CMK (cell line): ENCODE results near the gene TEX12.
"Not testable (repeated sequence)": the region's sequence is repeated elsewhere in the genome, so short reads cannot be mapped to it uniquely, and the experiment has no call there.

ENCODE experiments used
- DNase-seq: peaks from one replicate; pipeline ENCODE4 v3.0.0-alpha.2; 2010; ENCODE audit warnings: low read depth

The TEX12 gene, protein sequence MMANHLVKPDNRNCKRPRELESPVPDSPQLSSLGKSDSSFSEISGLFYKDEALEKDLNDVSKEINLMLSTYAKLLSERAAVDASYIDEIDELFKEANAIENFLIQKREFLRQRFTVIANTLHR

DNA sequence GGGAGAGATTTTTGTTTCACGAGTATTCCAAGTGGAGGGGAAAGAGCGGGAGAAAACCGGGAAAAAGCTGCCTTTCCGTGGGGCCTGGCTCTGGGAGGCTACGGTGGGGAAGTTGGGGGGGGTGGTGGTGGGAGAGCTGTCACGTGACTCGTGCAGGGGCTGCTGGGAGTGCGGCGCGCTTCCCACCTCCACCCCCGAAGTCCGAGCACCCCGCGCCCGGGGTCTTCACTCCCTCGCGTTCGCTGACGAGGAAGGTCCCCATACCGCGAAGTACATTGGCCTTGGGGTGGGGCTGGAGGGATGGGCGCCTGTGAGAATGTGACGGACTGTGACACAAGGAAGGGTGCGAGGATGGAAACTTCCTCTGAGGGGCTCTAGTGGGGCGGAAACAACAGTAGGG lies at the start of gene TEX12:
Gene TEX12 (plus strand): TSS at position 228 of the 400 bp plus-strand sequence. CDS start 1,897 bp downstream, outside the sequence.
- DNase-seq, result no peak

DNA sequence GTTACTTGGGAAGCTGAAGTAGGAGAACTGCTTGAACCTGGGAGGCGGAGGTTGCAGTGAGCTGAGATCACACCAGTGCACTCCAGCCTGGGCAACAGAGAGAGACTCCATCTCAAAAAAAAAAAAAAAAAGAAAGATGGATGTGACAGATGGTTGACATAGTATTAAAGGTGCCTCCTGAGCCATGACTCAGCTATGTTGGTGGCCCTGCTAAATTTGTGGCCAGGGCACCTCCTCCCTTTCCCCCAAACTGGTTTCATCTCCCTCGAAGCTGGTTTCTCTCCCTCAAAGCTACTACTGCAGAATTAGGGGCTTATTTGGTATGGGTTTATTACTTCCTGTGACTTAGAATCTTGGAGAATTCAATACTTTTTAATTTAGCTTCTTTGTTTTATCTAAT lies 49.0 kb upstream of the TEX12 start:
- DNase-seq, result no peak

DNA sequence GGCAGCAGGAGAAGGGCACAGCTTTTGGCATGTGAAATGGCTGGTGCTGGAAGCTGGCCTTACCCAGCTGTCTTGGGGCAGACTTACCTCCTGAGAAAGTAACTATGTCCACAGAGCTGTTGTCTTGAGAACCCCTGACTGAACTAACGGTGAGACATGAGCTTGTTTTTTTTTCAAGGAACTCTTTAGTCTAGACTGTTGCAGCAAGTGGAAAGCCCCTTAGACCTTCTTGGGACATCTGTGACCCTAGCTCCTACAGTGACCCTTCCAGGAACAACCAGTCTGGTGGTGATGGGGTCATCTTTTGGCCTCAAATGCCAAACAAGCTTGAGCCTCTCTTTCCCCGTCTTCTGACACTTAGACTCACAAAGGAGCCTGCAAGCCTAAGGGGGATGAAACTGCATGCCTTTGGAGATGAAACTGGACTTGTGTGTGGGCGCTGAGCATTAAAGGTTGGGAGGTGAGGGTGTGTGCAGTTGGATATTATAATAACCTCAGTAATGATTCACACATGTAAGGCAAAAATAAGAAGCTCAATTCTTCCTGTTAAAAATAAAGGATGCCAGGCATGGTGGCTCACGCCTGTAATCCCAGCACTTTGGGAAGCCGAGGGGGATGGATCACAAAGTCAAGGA lies 45.1 kb upstream of the TEX12 start:
- DNase-seq, result no peak

DNA sequence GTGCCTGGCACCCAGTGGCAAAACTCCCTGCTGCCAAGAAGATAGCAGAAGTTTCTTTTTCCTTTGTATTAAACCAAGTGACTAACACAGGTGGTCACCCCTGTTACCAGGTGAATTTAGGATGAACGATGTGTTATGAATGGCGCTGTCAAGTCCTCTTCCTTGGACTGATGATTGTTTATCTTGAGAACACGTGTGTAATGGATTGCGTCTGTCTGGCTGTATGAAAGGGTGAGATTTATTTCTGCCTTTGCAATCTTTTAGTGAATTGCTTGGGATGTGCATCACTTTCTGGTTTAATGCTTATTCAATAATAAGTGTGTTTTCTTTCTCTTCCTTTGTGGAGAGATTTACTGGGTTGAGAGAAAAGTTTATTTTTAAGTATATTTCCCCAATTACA lies 44.0 kb upstream of the TEX12 start:
- no peak for DNase-seq

DNA sequence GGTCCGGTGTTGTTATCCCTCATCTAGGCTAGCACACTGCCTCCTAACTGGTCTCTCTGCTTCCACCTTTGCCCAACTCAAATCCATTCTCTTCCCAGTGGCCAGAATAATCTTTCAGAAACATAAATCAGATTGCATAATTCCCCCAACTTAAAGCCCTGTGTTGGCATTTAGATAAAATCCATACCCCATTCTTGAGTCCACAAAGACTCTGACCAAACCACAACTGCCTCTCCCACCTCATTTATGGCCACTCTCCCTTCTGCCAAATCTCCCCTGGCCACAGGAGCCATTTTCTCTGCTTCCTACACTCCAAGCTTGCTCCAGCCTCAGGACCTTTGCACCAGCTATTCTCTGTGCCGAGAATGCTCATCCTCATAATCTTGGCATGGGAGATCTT lies 40.1 kb upstream of the TEX12 start:
- DNase-seq, result no peak

DNA sequence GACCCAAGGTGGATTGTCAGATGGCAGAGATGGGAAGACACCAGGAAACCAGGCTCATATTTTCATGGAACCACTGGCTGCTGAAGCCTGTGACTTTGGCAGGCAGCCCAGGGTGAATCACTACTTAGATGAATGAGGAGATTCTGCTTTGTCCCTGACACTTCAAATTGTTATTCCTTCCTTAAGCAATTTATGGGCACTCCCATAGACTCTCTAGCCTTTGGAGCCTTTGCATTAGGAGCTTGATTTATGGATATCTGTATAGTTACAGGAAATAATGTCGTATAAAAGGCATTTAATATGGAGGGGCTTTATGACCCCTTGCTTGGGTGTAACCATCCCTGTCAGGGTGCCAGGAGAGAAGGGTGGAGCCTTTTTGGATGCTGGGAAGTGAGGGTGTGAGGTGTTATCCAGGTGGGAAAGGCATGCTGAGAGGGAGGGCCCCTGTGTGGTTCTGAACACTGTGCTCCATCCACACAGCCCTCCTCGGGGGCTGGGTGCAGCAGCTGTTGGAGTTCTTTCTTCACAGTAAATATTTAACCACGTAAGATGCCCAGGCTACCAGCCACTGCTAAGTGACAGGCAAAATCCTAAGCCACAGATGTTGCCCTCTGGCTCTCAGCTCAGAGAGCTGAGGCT lies 38.6 kb upstream of the TEX12 start:
- no peak for DNase-seq

DNA sequence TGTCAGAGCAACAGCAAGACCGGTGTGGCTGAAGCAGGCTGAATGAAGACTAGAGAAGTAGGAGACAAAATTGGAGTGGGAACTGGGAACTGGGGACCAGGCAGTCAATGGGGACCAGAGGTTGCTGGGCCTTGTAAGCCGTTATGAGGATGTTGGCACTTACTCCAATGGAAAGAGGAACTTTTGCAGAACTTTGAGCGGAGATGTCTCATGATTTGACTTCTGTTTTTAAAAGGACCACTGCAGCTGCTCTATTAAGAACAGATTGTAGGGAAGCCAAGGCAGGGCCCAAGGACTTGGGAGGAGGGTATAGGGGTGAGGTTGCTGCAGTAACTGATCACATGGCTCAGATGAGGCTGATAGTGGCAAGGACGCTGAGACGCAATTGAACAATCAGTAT lies 37.5 kb upstream of the TEX12 start:
- DNase-seq, result no peak

DNA sequence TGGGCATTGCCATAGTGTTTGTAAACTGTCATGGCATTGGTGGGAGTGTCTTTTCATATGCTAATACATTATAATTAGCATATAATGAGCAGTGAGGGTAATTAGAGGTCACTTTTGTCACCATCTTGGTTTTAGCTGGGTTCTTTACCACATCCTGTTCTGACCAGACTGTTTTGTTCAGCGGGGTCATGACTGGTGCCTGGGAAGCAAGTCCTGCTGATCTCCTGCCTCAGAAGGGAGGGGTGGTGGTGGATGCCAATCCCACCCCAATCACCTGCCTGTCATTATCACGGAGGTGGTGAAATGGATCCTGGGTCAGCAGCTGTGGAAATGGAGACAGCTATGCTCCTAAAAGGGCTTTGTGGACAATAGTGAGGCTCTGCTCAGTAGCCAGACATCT lies 34.4 kb upstream of the TEX12 start:
- DNase-seq, result peak; percentile 4

DNA sequence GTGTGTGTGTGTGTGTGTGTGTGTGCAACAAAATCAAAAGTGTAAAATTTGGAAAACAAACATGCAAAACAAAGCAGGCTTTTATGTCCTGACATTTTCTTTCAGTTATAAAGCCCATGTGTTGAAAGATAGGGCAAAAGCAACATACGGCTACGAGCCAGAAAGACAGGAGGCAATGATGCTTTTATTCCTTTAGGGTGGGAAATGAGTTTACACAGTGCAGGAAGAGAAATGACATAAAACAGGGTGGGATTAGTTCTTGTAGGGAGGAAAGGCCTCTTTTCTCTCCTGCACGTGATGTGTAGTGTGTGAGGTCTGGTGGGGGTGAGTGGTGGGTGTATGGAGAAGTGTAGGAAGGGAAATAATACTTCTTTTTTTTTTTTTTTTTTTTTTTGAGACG lies 32.7 kb upstream of the TEX12 start:
- DNase-seq, result no peak

DNA sequence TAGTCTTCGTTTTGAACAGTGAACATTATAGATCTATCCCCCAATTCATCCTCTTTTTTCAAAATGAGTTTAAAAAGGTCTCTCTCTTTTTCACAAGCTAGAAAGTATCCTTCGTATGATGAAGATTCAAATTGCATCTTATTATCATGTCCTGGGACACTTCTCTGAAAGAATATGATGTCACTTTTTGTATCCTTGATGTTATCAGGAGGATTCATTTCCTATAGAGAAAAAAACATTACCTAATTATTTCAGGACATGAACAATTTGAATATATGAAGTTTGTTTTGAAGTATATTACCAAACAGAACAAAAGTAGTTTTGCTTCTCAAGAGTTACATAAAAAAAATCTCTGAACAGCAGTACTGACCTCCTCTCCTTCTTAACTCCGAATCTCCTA lies 23.6 kb upstream of the TEX12 start:
- no peak for DNase-seq

DNA sequence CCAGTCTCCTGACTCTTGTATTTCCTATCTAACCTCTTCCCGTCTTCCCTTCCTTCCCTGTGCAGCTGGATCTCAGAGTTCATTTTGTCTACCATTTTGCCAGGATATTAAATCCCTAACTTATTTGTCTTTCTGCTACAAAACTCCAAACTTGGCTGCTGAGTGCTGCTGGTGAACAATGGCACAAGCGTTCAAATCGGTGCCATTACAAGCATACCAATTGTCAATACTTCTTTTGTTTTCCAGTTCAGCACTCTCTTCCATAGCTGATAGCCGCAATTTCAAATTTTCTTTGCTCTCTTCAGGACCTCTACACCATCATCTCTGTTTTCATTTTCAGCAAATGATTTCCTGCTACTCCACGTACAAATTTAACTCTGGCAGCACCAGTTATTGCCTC lies 16.7 kb upstream of the TEX12 start:
- no peak for DNase-seq

DNA sequence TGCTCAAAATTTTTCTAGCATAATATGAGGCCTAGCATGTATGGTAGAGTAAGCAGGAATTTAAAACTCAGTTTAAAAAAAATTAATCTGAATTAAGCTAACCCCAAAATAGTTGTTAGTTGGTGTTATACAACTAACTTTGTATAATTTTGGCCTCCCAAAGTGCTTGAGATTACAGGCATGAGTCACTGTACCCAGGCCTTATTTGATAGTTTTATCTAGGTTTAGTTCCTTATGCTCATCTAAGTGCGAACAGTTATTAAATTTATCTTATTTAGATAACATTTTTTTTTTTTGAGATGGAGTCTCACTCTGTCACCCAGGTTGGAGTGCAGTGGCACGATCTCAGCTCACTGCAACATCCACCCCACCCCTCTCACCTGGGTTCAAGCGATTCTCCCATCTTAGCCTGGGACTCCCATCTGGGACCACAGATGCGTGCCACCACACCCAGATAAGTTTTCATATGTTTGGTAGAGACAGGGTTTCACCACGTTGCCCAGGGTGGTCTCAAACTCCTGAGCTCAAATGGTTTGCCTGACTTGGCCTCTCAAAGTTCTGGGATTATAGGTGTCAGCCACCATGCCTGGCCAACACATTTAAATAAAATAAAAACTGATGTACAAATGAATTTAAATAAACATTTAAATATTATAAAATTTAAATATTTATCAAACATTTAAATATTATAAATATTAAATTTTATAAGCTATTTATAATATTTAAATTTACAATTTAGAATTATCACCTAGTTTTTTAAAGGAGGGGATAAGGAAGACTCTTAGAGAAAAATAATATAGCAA lies 10.8 kb upstream of the TEX12 start:
- DNase-seq, result no peak

DNA sequence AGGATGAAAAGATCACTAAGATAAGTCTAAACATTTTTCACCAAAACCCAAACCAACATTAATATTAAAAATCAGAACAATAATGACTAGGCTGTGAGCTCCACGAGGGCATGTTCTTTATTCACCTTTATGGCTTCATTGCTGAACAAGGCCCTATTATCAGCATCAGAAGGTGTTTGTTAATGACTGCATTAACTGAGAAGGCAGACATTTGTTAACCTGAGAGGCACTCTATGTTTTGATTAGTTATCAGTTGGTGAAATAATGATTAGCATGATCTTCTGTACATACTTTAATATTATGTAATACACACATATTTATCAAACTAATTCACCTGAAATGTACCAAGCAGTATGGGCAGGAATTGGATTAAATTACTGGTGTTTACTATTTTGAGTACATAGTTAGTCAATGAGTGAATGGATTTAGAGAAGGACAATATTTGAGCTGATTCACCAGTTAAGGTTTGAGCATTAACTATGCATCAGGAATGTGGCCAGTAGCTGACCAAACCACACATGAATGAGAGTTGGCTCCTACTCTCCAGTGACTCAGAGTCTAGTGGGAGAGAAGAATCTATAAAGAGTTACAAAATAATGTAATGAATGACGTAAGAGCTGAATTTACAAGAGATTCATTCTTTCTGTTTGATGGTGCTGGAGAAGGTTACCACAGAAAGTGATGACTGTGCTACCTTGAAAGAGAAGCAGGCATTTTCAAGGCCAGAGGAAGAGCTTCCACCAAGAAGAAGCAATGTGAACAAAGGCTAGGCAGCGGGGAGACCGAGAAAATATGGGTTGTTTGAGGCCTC lies 10.0 kb upstream of the TEX12 start:
- no peak for DNase-seq

DNA sequence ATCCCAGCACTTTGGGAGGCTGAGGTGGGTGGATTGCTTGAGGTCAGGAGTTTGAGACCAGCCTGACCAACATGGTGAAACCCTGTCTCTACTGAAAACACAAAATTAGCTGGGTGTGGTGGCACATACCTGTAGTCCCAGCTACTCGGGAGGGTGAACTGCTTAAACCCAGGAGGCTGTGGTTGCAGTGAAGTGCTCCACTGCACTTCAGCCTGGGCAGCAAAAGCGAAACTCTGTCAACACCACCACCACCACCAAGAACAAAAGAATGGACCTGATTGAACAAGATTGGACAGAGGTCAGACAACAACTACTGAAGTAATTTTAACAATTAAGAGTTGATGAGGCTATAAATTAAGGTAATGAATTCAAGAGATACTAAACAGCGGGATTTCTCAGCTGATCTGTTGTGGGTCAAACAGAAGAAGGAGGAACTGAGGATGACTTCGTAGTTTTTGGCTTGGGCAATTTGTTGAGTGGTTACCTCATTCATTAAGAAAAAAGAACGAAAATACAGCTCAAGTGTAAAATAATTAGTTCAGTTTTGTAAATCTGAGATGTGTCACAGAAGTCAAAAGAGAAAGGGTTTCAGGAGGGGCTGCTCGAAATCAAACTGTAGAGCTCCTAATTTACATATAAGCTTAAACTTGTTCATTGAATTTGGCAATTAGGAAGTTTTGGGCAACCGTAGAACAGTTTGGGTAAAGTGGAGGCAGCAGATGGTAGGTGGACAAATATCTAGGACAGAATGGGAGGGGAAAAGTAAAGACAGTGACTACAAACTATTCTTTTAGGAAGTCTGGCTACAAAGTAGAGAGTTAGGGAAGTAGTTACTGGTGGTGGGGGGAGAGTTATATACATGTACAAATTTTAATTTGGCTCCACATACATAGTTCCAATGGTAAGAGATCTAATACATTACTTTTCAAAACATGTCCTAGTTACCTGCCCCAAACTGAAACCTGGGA lies 7.8 kb upstream of the TEX12 start:
- DNase-seq, result no peak

DNA sequence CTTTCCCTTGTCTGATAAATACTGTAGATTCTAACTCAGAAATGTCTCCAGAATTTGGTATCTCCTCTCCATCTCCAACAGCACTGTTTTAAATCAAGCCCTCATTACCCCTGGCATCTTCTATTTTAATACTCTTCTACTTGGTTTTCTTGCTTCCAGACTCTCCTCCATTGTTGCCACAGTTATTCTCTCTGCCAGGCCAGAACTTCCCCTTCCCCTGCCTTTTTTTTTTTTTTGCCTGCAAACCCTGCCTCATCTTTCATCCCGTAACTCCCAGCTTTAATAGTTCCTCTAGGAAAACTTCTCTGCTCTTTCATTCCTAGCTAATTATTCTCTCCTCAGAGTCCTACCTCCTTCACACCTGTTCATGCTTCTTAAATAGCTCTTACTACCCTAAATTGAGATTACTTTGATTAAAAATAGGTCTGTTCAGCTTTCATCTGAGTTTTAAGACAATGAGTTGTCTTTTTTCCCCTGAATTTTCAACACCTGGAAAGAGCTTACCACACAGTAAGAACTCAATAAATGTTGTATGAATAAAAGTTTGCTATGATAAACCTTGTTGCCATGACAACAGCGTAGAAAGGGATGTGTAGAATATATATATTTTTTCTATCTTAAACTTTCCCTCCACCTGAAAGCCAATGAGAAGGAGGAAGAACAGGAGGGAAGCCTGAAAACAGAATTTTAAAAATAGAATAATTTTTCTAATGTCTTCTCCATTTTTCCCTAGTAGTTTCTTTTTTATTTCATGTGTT lies 6.9 kb upstream of the TEX12 start:
- DNase-seq, result no peak

DNA sequence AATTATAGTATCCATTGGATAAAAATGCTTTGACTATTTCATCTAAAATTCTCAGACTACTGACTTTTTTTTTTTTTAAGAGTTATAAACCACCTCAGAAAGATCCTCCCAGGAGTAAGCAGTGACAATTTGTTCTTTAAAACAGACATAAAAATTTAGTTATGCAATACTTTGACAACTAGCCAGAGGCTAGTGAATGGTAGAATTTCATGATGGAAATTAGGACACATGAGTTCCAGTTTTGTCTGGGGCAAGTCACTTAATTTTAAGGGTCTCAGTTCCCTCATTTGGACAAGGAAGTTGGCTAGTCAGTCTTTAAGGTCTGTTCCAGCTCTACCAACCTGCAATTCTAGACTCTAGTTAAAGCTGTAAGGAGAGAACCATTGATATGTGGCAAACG lies 6.2 kb upstream of the TEX12 start:
- DNase-seq, result no peak

DNA sequence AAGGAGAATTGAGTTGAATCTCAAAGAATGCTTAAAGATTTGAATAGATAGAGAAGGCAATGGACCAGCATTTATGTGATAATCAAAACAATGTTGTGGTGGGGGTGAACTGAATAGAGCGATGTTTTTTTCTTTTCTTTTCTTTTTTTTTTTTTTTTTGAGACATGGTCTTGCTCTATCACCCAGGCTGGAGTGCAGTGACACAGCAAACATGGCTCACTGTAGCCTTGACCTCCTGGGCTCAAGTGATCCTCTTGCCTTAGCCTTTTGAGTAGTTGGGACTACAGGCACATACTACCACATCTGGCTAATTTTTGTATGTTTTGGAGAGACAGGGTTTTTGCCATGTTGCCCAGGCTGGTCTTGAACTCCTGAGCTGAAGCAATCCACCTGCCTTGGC lies 5.0 kb upstream of the TEX12 start:
- not testable (repeated sequence) for DNase-seq

DNA sequence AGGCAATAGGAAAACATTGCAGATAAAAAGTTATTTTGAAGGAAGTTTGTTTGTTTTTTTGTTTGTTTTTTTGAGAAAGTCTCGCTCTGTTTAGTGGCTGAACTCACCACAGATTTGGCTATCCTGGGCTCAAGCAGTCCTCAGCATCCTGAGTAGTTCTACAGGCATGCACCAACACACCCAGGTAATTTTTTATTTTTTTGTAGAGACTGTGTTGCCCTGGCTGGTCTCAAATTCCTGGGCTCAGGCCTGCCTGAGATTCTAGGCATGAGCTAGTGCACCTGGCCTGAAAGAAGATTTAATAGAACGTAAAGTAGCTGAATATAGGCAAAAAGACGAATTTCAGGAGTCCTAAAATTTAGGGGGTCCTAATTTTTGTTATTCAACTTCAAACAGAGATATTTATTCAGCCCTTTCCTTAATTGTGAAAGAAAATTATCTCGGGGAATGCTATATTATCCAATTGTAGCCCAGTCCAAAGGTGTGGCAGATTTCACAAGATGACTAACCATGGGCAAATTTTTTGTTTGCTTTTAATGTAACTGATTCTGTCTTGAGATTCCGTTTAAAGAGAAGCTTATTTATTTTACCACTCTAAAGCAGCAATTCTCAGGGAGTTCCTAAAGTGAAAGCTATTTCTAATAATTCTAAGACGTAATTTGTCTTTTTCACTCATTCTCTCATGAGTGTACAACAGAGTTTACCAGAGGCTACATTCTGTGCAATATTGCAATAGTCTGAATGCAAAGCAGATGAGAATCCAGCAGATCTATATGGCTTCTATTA lies 4.2 kb upstream of the TEX12 start:
- DNase-seq, result no peak

DNA sequence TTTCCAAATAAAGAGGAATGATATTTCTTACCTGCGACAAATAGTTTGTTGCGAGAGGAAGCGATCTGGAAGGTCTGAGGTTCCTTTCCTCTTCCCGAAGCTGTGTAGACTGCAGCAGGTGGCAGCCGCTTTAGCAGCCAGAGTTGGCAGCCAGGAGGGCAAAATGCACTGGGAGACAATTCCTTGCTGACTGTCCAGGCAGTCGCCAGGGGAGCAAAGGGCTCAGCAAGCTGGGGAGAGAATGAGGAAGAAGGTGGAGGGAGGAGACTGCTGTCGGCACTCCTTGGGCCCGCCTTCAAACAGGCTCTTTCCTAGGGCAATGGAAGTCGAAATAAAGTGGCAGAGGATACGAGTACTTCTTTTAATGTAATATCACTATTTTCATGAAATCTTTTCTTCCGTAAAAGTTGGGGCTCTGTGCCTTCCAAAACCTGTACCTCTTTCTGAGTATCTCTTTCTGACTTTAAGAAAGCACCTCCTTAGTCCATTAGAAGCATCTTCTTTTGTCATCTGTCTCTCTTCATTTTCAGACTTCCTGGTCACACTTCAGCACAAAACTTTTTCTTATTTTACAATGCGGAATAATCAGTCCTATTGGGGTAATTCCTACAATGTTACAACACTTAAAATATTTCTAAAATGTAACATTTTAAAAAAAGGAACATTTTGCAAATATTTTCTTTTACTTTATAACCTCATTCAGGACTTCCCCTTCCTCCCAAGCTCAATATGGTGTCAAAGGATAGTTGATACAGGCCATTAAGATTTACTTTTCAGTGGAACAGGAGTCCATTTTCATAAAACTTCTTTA lies 3.1 kb upstream of the TEX12 start, which contains the start of gene IL18:
Gene IL18 (minus strand): TSS at position 220 of the 811 bp plus-strand sequence. CDS start 9,041 bp downstream, outside the sequence.
- DNase-seq, result no peak
